Glutamatergic neuron (in vitro differentiated cells): ENCODE results near the gene EFNB2. TPM values are rescaled to one million over a fixed set of nuclear protein-coding genes. Genes with fewer than 3 reads are reported as not detected.

Experiments used
- DNase-seq: peaks from one replicate; pipeline ENCODE4 v3.0.0; 2022
- H3K27ac Mint-ChIP-seq: one replicate; pipeline ENCODE4 v1.8.0; 2020; ENCODE audit warnings: mild to moderate bottlenecking, mixed read lengths, inconsistent platforms; ENCODE audit not compliant: unreplicated experiment
- H3K27me3 Mint-ChIP-seq: one replicate; pipeline ENCODE4 v1.8.0; 2020; ENCODE audit warnings: mild to moderate bottlenecking, moderate library complexity, mixed read lengths, inconsistent platforms; ENCODE audit not compliant: unreplicated experiment
- H3K36me3 Mint-ChIP-seq: one replicate; pipeline ENCODE4 v1.8.0; 2020; ENCODE audit warnings: mild to moderate bottlenecking, mixed read lengths, inconsistent platforms; ENCODE audit not compliant: unreplicated experiment
- H3K4me1 Mint-ChIP-seq: one replicate; pipeline ENCODE4 v1.8.0; 2020; ENCODE audit warnings: mild to moderate bottlenecking, low read depth, mixed read lengths, inconsistent platforms; ENCODE audit not compliant: unreplicated experiment
- H3K4me3 Mint-ChIP-seq: one replicate; pipeline ENCODE4 v1.8.0; 2020; ENCODE audit warnings: mild to moderate bottlenecking, mixed read lengths, inconsistent platforms; ENCODE audit not compliant: unreplicated experiment
- H3K9me3 Mint-ChIP-seq: one replicate; pipeline ENCODE4 v1.8.0; 2020; ENCODE audit warnings: mild to moderate bottlenecking, moderate library complexity, mixed read lengths, inconsistent platforms; ENCODE audit not compliant: unreplicated experiment
- total RNA-seq: library from RNA; stranded (reverse); fragmentation: NEBNext Ultra II Directional; extraction: Animal tissue kit (Norgen Biotek cat#: 25700); gene quantifications from one replicate; pipeline ENCODE4 v1.2.1, GENCODE V29; 2021; ENCODE audit not compliant: unreplicated experiment
- TF ChIP-seq, protein P1 (sequence below): fragments of 200-600 bp; sonication (generic); IDR thresholded peaks from one replicate; pipeline ENCODE4 v1.5.0; 2021; ENCODE audit not compliant: partially characterized antibody, unreplicated experiment

EFNB2 gene
- total RNA-seq, 1 donor from 2014 or later, result 51.1 TPM

DNA sequence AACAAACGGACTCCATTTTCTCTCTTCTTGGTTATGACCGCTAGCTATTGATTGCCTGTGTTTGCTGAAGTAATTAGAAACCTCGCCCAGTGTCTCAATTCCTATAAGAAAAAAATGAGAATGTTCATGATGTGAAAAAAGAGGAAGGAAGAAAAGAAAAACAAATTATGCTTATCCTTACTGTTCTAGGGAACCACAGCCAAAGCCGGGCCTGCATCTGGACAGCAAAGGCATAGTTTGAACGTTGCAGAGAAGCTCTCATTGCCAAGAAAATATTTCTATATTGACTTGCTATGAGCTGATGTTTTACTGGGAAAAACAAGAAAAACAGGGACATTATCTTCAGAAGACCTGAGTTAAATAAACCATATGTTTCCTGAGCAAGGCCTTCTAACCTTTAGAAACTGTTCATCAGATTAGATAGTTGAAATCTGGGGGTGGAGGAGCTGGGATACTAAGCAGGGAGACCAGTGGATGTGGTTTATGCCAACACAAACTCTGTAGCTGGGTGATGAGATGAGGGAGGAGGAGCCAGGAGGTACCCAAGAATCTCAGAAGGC lies 55.0 kb downstream of the EFNB2 start:
- peaks cover 1% of the 10 kb centered on the region for H3K4me1 Mint-ChIP-seq
- TF ChIP-seq, protein P1, sequence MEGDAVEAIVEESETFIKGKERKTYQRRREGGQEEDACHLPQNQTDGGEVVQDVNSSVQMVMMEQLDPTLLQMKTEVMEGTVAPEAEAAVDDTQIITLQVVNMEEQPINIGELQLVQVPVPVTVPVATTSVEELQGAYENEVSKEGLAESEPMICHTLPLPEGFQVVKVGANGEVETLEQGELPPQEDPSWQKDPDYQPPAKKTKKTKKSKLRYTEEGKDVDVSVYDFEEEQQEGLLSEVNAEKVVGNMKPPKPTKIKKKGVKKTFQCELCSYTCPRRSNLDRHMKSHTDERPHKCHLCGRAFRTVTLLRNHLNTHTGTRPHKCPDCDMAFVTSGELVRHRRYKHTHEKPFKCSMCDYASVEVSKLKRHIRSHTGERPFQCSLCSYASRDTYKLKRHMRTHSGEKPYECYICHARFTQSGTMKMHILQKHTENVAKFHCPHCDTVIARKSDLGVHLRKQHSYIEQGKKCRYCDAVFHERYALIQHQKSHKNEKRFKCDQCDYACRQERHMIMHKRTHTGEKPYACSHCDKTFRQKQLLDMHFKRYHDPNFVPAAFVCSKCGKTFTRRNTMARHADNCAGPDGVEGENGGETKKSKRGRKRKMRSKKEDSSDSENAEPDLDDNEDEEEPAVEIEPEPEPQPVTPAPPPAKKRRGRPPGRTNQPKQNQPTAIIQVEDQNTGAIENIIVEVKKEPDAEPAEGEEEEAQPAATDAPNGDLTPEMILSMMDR, result no peak
- peaks cover 3% of the 10 kb centered on the region for H3K27me3 Mint-ChIP-seq
- no peak for DNase-seq
- no peaks in the 10 kb centered on the region for H3K9me3 Mint-ChIP-seq
- H3K36me3 Mint-ChIP-seq, result peaks cover 4% of the 10 kb centered on the region
- H3K4me3 Mint-ChIP-seq, result no peak overlapping the region
- H3K27ac Mint-ChIP-seq, result no peak overlapping the region

DNA sequence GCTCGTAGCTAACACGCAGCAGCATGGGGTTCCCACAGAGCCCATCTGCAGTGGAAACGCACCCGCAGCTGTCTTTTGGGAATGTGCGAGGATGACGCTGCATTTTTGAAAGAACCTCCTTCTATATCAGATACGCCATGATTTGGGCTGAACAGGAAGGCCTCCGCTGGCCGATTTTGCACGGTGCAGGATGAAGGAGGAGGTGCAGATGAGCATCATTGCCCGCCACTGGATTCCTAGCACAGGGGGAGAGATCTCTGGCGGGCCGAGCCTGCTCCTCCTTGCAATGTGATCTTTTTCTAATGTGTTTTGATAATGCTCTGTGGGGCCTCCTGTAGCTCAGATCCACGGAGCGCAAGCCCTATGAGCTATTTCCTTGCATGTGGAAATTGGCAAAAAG lies 55.5 kb downstream of the EFNB2 start:
- TF ChIP-seq, protein P1, result no peak
- Mint-ChIP-seq H3K27ac (no peak overlapping the region), H3K4me3 (no peak overlapping the region), H3K9me3 (no peaks in the 10 kb centered on the region), H3K36me3 (peaks cover 4% of the 10 kb centered on the region), H3K4me1 (peaks cover 1% of the 10 kb centered on the region), H3K27me3 (peaks cover 3% of the 10 kb centered on the region)
- DNase-seq, result no peak

DNA sequence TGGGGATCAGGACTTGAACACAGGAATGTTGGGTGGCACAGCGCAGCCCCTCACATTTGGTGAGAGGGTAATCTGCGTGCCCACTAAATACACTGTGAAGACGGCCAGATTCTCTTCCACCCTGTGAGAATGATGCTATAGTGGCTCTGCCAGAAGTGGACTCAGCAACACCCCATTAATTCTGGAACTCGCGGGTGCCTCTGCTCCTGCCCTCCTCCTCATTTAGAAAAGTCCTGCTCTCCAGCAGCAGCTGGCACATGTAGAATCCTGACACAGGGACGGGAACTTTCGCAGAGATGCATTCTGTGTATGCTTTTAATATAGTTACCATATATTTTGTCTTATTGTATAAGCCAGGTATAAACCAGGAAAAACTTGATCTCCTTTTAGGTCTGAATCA lies 57.3 kb downstream of the EFNB2 start:
- peaks cover 4% of the 10 kb centered on the region for H3K36me3 Mint-ChIP-seq
- peaks cover 2% of the 10 kb centered on the region for H3K27me3 Mint-ChIP-seq
- H3K27ac Mint-ChIP-seq, result no peak overlapping the region
- peaks cover 1% of the 10 kb centered on the region for H3K4me1 Mint-ChIP-seq
- H3K4me3 Mint-ChIP-seq, result no peak overlapping the region
- no peaks in the 10 kb centered on the region for H3K9me3 Mint-ChIP-seq
- DNase-seq, result no peak
- TF ChIP-seq, protein P1, result no peak

DNA sequence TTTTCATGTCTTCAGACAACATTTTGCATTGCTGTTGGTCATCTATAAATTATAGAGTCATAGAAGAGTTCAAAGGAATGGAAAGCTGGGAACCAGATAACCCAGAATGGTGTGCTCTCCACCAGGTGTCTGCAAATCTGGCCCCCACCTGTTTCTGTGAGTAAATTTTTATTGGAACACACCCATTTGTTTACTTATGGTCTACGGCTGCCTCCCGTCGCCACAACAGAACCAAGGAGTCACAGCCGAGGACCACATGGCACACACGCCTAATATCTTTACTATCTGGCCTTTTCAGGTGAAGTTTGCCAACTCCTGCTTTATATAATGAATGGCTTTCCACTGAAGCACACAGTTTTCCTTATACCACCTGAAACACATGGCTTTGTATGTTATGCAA lies 58.2 kb downstream of the EFNB2 start:
- TF ChIP-seq, protein P1, result no peak
- peaks cover 2% of the 10 kb centered on the region for H3K4me1 Mint-ChIP-seq
- H3K9me3 Mint-ChIP-seq, result no peaks in the 10 kb centered on the region
- no peak overlapping the region for H3K27ac Mint-ChIP-seq
- no peak for DNase-seq
- H3K27me3 Mint-ChIP-seq, result peaks cover under 1% of the 10 kb centered on the region
- H3K4me3 Mint-ChIP-seq, result no peak overlapping the region
- H3K36me3 Mint-ChIP-seq, result peaks cover 2% of the 10 kb centered on the region

DNA sequence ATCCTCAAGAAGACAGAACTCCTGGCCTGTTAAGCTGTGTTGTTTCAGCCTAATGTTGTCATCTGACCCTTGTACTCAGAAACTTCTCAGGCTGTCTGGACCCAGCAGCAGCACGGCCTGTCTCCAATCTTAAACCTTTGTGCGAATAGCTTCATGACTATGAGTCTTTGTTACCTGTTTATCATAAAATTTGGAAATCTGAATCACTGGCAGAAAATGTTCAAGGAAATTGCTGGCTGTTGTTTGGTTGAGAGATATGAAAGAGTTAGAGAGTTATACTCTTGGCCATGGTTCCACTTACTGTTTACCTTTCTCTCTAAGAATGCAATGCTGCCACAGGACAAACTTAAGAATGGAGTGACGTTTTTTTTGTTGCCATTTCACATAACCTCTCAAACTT lies 59.6 kb downstream of the EFNB2 start:
- Mint-ChIP-seq H3K4me3 (no peak overlapping the region), H3K4me1 (peaks cover 4% of the 10 kb centered on the region), H3K27ac (no peak overlapping the region), H3K9me3 (no peaks in the 10 kb centered on the region), H3K36me3 (no peaks in the 10 kb centered on the region), H3K27me3 (no peaks in the 10 kb centered on the region)
- TF ChIP-seq, protein P1, result no peak
- no peak for DNase-seq
